IPS DF 19.7 (cell line): ENCODE measurements around the gene ARMC8.

Experiments used
- DNase-seq: peaks from one replicate; pipeline ENCODE4 v3.0.0-alpha.2; 2013; ENCODE audit warnings: low read depth, low spot score

The ARMC8 gene

DNA sequence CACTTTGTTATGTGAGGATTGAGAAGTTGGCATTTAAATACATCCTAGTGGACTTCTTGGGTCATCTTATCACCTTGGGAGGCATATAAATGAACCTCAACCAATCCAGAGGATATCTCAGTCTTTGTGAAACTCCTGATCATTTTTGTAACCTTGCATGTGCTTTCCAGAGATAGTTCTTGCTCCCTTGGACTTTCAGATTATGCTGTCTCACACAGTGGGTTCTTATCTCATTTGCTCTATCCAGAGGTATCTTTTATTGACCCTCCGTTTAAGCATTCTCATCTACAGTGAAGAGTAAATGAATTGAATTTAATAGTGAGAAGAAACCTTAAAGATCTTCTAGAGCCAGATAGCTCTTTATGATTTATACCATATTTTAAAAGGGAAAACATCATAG, 10.4 kb downstream of the ARMC8 start:
- DNase-seq, result no peak

DNA sequence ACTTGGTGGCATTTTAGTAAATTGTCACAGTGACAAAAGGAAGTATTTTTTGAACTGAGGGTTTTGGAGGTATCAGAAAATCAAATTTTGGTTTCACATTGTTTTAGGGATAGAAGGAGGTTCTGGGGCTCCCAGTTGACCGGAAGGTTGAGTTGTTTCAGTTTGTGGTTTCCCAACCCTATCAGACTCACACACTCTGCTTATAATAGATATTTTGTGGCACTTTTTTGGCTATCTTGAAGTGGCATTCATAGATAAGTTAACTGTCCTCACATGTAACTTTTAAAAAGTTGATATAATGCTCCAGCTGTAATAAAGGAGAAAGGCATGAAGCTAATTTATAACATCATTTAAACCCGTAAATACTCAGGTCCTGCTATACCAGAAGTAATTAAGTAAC, 12.8 kb downstream of the ARMC8 start:
- no peak for DNase-seq

DNA sequence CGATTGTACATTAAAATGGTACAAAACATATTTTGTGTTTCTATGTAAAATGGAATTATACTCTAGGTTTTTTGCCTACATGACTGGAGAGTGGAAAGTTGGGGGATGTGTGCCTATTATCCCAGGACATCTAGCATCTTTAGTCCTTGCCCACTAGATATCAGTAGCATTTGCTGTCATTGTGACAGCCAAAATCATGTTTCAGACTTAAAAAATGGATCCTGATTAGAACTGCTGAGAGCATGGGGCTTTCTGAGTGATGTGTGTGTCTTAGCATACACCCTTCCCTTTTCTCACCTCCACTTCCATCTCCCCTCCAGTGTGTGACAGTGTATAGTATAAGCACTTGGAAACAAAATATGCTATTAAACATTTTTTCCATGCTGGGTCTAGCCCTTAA, 13.3 kb downstream of the ARMC8 start:
- no peak for DNase-seq

DNA sequence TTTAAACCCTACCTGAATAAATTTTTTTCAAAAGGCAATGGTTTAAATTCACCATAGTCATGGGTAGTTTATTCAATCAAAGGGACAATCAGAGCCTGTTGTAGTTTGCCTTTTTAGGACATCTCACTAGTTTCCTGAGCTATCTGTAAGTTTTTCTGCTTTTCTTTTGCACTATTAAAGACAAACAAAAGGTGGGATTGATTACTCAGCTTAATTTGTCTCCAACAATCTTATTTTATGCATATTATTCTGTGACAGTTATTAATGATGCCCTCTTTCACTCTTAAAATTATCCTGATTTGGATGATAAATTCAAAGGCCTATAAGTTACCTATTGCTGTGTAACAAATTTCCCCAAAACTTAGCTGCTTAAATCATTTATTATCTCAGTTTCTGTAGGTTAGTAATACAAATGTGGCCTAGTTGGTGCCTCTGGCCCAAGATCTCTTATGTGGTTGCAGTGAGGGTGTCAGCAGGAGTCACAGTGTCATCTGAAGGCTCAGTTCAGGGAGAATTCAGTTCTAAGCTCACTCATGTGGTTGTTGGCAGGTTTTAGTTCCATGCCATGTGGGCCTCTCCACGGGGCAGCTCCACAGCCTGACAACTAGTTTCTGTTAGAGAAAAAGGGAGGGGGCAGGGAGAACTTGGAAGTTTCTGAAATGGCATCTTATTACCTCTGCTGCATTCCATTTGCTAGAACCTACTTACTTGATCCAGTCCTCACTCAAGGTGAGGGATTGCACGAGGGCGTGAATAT, 16.0 kb downstream of the ARMC8 start:
- no peak for DNase-seq

DNA sequence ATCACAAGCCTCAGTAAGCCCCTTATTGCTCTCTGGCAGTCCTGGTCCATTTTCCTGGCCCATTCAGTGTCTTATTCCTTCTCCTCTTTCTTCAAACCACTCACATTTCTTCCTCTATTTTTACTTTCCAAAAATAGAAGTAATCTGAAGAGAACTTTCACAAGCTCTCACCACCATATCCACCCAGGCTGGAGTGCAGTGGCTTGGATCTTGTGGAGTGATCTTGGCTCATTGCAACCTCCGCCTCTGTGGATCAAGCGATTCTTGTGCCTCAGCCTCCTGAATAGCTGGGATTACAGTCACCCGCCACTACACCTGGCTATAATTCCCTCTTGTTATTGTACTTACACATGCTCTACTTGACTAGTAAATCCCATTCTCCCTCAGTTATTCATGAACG, 16.8 kb downstream of the ARMC8 start:
- DNase-seq, result no peak

DNA sequence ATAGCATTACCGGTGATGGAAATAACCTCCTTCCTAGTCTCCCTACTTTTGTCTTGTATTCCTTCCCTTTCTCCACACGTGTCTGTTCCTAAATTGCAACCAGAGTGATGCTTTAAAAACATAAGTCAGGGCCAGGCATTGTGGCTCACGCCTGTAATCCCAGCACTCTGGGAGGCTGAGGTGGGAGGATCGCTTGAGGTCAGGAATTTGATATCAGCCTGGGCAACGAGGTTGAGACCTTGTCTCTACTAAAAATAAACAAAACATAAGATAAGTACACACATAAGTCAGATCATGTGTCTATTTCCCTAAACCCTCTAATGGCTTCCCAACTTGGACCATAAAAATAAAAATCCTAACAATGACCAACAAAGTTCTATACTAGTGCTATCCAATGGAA, 18.4 kb downstream of the ARMC8 start:
- DNase-seq, result no peak

DNA sequence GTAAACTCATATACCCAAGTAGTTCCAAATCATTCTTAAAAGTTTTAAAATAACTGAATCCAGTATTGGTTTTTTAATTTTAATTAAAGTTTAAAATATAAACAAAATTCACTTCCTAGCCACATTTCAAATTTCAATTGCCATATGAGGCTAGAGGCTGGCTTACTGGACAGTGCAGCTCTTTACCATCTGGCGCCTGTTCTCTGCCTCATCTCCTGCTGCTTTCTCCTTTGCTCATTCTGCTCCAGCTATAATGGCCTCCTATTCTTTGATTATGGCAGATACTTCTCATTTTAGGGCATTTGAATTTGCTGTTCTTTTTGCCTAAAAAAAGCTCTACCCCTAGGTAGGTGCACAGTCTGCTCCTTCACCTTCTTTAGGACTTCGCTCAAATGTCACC, 19.1 kb downstream of the ARMC8 start:
- DNase-seq, result no peak

DNA sequence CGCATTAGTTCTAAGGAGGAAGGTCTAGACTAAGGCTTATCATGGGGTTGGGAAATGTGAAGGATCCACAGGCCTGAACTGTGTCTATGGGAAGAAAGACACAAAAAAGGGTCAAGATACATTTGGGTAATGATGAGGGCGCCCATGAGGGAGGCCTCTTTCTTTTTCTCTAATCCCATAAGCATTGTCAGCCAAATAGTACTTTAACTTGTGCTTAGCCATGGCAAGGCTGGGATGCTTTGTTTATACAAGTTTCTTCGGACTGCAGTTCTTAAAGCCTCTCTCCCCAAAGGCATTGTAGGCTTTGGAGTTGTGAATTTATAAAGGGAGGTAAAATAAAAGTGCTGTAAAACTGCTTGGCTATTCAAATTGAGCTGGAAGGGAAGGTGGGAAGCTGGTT, 23.4 kb downstream of the ARMC8 start:
- no peak for DNase-seq

DNA sequence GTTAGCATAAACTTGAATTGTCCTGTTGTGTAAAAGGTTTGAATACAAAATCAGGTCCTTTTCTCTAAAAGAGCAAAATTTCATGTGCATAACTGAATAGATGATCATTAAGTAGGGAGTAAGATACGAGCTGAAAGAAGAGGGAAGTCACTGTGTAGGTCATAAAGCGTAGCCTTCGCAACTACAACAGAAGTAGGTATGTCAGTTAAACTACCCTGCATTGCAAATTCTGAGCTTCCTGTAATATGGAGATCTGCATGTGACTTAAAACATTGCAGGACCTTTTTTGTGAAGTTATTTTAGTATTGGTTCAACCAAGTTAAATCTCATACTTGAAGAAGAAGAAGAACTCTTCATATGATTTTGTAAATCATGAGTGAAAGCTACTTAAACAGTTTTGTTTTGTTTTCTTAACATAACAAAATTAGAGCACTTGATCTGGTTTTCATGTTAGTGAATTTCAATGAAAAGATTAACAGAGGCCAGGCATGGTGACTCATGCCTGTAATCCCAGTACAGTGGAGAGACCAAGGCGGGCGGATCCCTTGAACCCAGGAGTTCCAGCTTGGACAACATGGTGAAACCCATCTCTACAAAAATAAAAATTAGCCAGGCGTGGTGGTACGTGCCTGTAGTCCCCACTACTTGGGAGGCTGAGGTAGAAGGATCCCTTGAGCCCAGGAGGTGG, 26.4 kb downstream of the ARMC8 start:
- no peak for DNase-seq

DNA sequence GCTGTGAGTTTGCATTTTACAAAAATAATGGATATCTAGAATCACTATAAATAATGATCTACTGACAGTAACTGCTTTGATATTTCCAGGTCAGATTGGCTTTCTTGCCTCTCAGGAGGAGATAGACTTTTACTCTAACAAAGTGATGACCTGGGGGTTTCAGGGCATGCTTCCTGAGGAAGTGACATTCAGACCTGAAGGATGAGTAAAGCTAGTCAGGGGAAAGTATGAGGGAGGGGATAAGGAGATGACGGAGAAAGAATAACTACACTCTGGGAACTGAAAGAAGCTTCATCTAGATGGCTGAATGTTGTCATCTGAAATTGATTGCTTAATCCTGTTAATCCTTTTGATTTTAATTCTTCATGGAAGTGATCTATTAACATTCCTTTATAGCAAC, 32.2 kb downstream of the ARMC8 start:
- no peak for DNase-seq

DNA sequence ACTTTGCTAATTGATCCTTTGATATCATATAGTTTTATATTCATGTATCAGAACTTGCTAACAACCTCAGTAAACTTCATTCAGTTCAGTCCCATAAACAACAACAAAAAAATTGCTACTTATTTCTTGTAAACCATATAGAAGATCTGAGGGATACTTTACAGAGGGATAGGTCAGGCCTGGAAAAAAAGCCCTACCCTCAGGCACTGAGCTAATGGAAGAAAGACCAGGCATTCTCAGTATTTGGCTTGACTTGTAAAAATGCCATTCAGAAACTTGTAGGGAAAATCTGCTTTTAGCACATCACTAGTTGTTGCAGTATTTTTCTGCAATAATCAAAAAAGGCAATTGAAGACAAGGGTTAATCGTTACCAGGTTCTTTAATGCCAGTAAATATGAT, 33.1 kb downstream of the ARMC8 start:
- no peak for DNase-seq

DNA sequence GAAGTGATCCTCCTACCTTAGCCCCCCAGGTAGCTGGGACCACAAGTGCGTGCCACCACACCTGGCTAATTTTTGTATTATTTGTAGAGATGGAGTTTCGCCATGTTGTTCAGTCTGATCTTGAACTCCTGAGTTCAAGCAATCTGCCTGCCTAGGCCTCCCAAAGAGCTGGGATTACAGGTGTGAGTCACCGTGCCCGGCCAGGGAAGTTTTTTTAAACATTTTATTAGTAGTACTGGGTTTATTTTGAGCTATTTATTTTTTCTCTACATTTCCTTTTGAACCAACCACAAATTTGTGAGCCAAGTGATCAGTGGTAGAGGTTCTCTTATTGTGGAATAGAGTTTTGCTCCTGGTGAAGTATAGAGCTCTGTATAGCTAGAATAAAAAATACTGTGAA, 33.7 kb downstream of the ARMC8 start:
- DNase-seq, result no peak

DNA sequence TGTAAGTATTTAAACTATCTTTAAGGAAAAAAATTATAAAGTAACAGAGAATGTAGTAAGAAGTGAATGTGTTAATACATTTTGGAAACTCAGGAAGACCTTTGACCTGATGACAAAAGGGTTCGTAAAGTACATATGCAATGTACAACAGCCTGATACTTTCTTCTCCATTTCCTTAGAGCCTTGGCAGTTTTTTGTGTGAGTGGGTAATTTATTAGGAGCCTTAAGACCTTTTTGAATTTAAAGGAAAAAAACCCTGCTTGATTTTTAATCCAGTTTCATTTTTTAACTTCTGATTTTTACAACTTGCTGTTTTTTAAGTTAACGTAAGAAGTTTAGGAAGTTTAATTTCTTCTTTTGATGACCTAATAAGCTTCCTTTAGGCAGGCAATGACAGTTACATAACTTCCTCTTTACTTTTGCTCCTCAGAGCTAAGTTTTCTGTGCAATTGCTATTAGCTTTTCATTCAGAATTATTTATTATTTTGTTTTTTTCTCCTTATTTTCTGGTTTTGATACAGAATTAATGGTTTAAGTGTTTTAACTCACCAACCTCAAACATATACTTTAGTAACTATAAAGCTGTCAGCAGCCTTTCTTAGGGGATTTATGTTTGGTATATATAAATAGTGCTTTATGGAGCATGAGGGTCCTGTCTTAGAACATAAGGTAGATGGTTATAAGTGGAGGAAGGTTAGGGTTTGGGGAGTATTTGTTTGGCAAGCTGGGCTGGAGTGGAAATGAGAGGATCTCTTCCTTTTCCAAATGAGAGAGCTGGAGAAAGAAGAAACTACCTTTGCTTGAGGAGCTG, 35.2 kb downstream of the ARMC8 start:
- no peak for DNase-seq

DNA sequence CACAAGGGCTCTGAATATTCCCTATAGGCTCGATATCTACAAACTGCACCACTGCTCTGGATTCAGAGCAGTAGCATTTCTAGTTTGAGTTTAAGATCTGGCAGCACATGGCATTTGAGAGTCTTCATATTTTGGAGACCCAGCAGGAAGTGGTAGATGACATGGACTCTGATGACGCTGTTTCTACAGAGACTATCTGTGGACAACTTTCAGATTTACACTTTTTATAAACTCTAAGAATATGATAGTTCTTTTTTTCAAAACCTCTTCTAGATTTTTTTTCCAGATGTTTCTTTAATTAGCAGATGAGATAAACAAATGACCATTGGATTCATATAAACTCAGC, 35.8 kb downstream of the ARMC8 start:
- DNase-seq, result no peak

DNA sequence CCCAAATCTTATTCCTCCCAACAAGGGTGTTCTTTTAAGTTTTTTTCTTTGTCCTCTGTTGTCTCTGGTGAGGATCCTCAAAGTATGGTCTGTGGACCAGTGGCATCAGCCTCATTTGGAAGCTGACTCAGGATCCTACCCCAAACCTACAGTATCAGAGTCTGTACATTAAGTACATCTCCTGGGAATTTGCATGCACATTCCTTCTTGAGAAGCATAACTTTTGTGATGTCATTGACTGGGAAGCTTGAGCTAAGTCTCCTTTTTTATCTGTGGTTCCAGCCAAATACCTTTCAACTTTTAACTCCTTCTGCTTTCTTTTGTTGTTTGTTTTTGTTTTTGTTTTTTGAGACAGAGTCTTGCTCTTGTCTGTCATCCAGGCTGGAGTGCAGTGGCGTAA, 40.5 kb downstream of the ARMC8 start:
- DNase-seq, result no peak

DNA sequence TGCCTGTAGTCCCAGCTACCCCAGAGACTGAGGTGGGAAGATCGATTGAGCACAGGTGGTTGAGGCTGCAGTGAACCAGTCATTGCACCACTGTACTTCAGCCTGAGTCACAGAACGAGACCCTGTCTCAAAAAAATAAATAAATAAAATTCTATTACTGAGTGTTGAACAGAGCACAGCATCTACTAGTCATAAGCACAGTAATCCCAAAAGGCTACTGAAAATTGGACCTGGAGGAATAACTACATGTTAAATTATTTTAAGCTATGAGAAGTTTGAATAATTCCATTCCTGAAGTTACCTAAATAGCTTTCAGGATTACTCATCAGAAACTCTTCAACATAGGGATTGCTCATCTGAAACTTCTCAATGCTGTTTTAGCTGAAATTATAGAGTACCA, 43.4 kb downstream of the ARMC8 start:
- DNase-seq, result no peak

DNA sequence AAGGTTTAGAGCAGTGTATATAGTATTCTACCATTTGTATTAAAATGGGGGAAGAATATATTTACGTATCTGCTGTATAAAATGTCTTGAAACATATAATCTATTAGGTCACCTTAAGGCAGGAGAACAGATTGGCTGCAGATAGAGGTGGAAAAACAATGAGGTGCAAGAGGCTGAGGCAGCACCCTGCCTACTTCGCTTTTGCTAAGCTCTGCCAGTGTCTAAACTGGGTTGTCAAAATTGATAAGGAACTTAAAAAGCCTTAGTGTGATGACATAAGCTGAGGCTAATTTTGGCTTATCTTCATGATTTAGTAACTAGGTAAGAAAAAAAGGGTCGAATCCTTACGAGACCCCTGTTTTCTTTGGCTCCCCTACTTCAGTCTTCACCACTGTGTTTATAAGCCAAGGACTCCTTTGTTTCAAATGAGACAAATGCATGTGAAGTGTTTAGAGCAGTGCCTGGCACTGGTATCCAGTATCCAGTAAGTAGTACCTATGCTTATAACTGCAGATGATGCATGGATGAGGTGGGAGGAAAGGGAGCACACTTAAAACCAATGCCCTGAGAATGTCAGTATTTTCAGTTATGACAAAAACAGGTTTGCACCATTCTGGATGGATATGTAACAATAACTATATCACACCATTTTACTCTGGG, 45.7 kb downstream of the ARMC8 start:
- no peak for DNase-seq

DNA sequence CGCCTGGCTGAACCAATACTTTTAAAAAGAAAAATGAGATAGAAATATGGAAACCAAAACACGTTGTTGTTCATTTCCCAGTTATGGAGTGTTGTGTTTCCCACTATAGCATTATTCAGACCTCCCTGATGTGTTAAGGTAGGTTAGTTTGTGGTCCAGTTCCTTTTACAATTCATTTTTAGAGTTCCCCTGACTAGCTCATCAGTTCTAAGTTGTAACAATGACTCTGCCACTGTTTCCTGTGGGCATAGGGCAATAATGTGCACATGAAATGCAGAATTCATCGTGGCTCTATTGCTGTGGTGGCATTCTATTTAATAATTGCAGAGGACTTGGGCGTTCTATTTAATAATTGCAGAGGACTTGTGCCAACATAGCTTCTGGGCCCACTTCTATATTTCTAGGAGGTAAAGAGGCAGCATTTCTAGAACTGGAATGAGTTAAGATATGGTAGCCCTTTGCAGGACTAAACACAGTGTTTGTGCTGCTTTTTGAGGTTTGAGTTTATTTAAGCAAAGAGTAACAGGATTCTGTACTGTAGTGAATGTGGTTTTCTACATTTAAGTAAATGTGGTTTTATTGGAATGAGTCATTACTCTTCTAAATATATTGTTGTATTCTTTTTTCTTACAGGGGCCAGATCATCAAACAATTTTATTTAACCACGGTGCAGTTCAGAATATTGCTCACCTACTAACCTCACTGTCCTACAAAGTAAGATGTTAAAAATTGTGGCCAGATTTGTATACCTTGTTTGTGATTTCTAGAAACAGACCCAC, 47.5 kb downstream of the ARMC8 start:
- DNase-seq, result no peak

DNA sequence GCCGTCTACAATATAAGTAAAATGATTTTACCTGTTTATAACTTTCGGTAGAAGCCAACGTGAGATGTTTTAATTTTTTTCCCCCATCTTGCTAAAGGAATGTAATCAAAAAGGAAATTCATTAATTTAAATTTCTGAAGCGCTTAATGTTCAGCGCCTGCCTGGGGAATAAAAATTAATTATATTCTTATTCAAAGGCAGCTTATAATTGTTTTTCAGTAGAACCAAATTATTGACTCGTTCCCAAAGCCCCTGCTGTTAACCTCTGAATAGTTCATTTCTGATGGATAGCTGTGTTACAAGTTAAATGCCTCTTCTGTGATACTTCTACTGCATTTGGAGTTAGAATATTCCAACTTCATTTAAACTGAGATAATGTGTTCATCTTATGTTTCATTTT, 51.6 kb downstream of the ARMC8 start:
- DNase-seq, result no peak

DNA sequence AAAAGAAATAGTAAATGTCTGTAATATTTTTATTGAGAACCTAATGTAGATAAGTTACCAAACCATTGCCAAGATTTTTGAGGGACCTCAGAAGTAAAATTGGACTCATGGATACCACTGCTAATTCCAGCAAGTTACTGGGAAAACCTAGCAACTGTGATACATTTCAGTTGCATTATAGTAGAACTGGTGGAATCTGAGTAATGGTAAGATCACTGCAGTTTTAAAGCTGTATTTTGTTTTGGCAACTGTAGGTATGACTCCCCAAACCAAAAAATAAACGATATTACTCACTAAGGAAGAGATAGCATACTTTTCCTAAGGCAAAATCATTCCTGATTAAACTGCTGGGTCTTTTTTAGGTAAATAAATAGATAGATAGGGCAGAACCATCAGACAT, 54.0 kb downstream of the ARMC8 start:
- no peak for DNase-seq

DNA sequence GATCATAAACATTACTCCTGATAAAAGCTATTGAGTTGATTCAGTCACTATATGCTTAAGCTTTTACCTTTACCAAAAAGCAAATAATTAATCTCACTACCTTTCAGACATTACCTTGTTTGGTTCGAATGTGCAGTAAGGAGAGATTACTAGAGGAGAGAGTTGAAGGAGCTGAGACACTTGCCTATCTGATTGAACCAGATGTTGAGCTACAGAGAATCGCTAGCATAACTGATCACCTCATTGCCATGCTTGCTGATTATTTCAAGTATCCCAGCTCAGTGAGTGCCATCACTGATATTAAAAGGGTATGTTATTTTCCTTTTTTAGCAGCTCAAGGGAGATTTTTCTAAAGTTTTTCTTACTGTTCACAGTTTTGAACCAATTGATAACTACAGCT, 54.6 kb downstream of the ARMC8 start:
- no peak for DNase-seq

DNA sequence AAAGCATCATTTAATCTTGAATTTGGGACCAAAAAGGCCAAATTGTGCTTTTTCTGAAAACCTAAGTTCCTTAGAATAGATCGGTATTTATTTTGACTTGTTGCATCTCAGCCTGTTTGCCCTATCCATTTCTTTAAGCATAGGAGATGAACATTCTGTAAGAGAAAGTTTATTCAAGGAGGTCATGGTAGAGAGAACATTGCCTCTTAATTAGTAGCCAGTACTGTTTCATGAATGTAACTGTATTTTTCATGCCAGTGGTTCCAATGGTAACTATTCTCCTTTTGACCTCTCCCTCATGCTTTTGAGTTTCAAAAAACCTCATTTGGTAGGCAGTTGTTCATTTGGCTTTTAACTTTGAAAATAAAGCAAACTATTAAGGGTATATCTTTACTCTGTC, 55.4 kb downstream of the ARMC8 start:
- no peak for DNase-seq
